SK-N-SH (cell line): ENCODE measurements around the gene NOL4L. TPM values are rescaled to one million over a fixed set of nuclear protein-coding genes. Genes with fewer than 3 reads are reported as not detected.

Source experiments
- CTCF ChIA-PET: fragments of 300-600, 350-600 bp; formaldehyde crosslinking; extraction: SDS; loops from one replicate; lab custom pipeline; 2021; lab: Yijun Ruan, JAX
- POLR2A ChIA-PET: fragments of 350-600 bp; sonication (Branson Sonifier 250); formaldehyde crosslinking; extraction: SDS; loops from one replicate; lab custom pipeline; 2020; ENCODE audit warnings: antibody characterized with exemption, inconsistent platforms; lab: Yijun Ruan, JAX
- DNase-seq: peaks from one replicate; pipeline ENCODE4 v3.0.0; 2012
- H2AFZ ChIP-seq: fragments of 200-600 bp; sonication (generic); 2 replicates; pipeline ENCODE4 v1.8.1; 2016; ENCODE audit warnings: antibody characterized with exemption, mild to moderate bottlenecking, low read depth
- H3F3A ChIP-seq: fragments of 200-600 bp; sonication (generic); replicated peaks from 2 replicates; pipeline ENCODE3; 2016; ENCODE audit warnings: antibody characterized with exemption, mild to moderate bottlenecking; ENCODE audit not compliant: insufficient read depth
- H3K27ac ChIP-seq, 2 experiments: fragments of 200-500 bp in 1 of 2; fragments of 200-600 bp in 1 of 2; sonication (Bioruptor generic) in 1 of 2; sonication (generic), shearing (Covaris generic) in 1 of 2; 2 replicates each; pipeline versions ENCODE4 v1.5.1 to v1.6.1; 2014 to 2016; ENCODE audit warnings: low read depth in 2 of 2, inconsistent platforms in 1 of 2, low read length in 1 of 2, mild to moderate bottlenecking in 1 of 2, mixed read lengths in 1 of 2
- H3K27me3 ChIP-seq: fragments of 200-600 bp; sonication (generic), shearing (Covaris generic); 2 replicates; pipeline ENCODE4 v1.6.1; 2016; ENCODE audit warnings: mixed run types; ENCODE audit not compliant: insufficient read depth
- H3K36me3 ChIP-seq, 2 experiments: fragments of 200-500 bp in 1 of 2; fragments of 200-600 bp in 1 of 2; sonication (Bioruptor generic) in 1 of 2; sonication (generic) in 1 of 2; replicated peaks in 1 of 2; 2 replicates each; pipeline versions ENCODE3 to v1.5.1; 2014 to 2016; ENCODE audit warnings: low read length in 1 of 2, mild to moderate bottlenecking in 1 of 2; ENCODE audit not compliant: insufficient read depth in 2 of 2, control insufficient read depth in 1 of 2
- H3K4me1 ChIP-seq, 2 experiments: fragments of 200-500 bp in 1 of 2; fragments of 200-600 bp in 1 of 2; sonication (Bioruptor generic) in 1 of 2; sonication (generic), shearing (Covaris generic) in 1 of 2; 2 replicates each; pipeline versions ENCODE4 v1.5.1 to v1.6.1; 2014 to 2016; ENCODE audit warnings: low read depth in 1 of 2, low read length in 1 of 2, mixed run types in 1 of 2; ENCODE audit not compliant: insufficient read depth in 2 of 2, control insufficient read depth in 1 of 2
- H3K4me2 ChIP-seq: fragments of 200-600 bp; sonication (generic), shearing (Covaris generic); 2 replicates; pipeline ENCODE4 v1.6.1; 2017; ENCODE audit warnings: mixed run types
- H3K4me3 ChIP-seq, 2 experiments: fragments of 200-500 bp in 1 of 2; fragments of 200-600 bp in 1 of 2; sonication (Bioruptor generic) in 1 of 2; sonication (generic), shearing (Covaris generic) in 1 of 2; 2 replicates each; pipeline versions ENCODE4 v1.5.1 to v1.8.1; 2014 to 2016; ENCODE audit warnings: low read depth in 2 of 2, inconsistent platforms in 1 of 2, low read length in 1 of 2, mild to moderate bottlenecking in 1 of 2, mixed read lengths in 1 of 2, moderate library complexity in 1 of 2
- H3K79me2 ChIP-seq: fragments of 200-600 bp; sonication (generic); 2 replicates; pipeline ENCODE4 v1.8.1; 2017; ENCODE audit warnings: mild to moderate bottlenecking; ENCODE audit not compliant: insufficient read depth
- H3K9ac ChIP-seq: fragments of 200-600 bp; sonication (generic); 2 replicates; pipeline ENCODE4 v1.6.1; 2017; ENCODE audit warnings: mixed run types
- H3K9me2 ChIP-seq: fragments of 200-600 bp; sonication (generic); 2 replicates; pipeline ENCODE4 v1.6.1; 2017; ENCODE audit warnings: mixed run types
- H3K9me3 ChIP-seq: fragments of 200-600 bp; sonication (generic); 2 replicates; pipeline ENCODE4 v1.6.1; 2017; ENCODE audit warnings: mixed run types, mild to moderate bottlenecking, moderate library complexity
- H4K20me1 ChIP-seq: fragments of 200-600 bp; sonication (generic); 2 replicates; pipeline ENCODE4 v1.6.1; 2017; ENCODE audit warnings: mild to moderate bottlenecking, mixed run types; ENCODE audit not compliant: insufficient read depth
- CHD2 ChIP-seq: fragments of 150-350 bp; IDR thresholded peaks from 2 replicates; pipeline ENCODE4 v1.6.1; 2018; ENCODE audit warnings: low read length; ENCODE audit not compliant: partially characterized antibody
- FOXJ3 ChIP-seq: sonication (generic); formaldehyde crosslinking; IDR thresholded peaks from 2 replicates; pipeline ENCODE4 v1.5.1; 2020; ENCODE audit warnings: mild to moderate bottlenecking, missing genetic modification reagents
- FOXM1 ChIP-seq: IDR thresholded peaks from 2 replicates; pipeline ENCODE4 v1.4.0; 2012; ENCODE audit warnings: low read depth, mild to moderate bottlenecking
- GATA2 ChIP-seq: sonication (generic); formaldehyde crosslinking; IDR thresholded peaks from 2 replicates; pipeline ENCODE4 v1.5.0; 2020; ENCODE audit warnings: mild to moderate bottlenecking, missing genetic modification reagents
- MXI1 ChIP-seq: IDR thresholded peaks from 2 replicates; pipeline ENCODE4 v1.6.1; 2012; ENCODE audit warnings: mild to moderate bottlenecking, low read depth, low read length, improper control_type of control experiment
- NRF1 ChIP-seq: IDR thresholded peaks from 2 replicates; pipeline ENCODE4 v1.6.1; 2012; ENCODE audit warnings: low read depth, mild to moderate bottlenecking, low read length
- POLR2AphosphoS5 ChIP-seq: IDR thresholded peaks from 2 replicates; pipeline ENCODE4 v1.6.1; 2012; ENCODE audit warnings: low read depth, low read length
- SIN3A ChIP-seq: IDR thresholded peaks from 2 replicates; pipeline ENCODE4 v1.6.1; 2012; ENCODE audit warnings: low read depth, mild to moderate bottlenecking, low read length, moderate library complexity, borderline replicate concordance
- SMC3 ChIP-seq: IDR thresholded peaks from 2 replicates; pipeline ENCODE4 v1.6.1; 2012; ENCODE audit warnings: low read depth, low read length, improper control_type of control experiment
- TCF12 ChIP-seq: IDR thresholded peaks from 2 replicates; pipeline ENCODE4 v1.4.0; 2012
- YY1 ChIP-seq: IDR thresholded peaks from 2 replicates; pipeline ENCODE4 v1.4.0; 2012; ENCODE audit warnings: low read depth, mild to moderate bottlenecking
- WGBS: methylation state at CpG from one replicate; pipeline ENCODE4 v1.1.6; 2017; ENCODE audit warnings: low lambda C conversion rate; 5-methylcytosine and 5-hydroxymethylcytosine counted together
- polyA plus RNA-seq, 3 experiments: library from polyadenylated mRNA; depleted of rRNA; stranded (reverse); fragments of >200 nt; gene quantifications; 2 replicates each; pipeline ENCODE4 v1.2.3, GENCODE V29; 2012
- TF ChIP-seq, protein P1 (sequence below): IDR thresholded peaks from 2 replicates; pipeline ENCODE4 v1.4.0; 2012; ENCODE audit warnings: low read depth, borderline replicate concordance
- TF ChIP-seq, protein P2 (sequence below): IDR thresholded peaks from 2 replicates; pipeline ENCODE4 v1.4.0; 2012; ENCODE audit warnings: low read depth, borderline replicate concordance
- TF ChIP-seq, protein P3 (sequence below): IDR thresholded peaks from 2 replicates; pipeline ENCODE4 v1.4.0; 2012; ENCODE audit warnings: low read depth
- TF ChIP-seq, protein P4 (sequence below): fragments of 200-600 bp; sonication (generic); IDR thresholded peaks from 2 replicates; pipeline ENCODE4 v1.6.1; 2017; ENCODE audit warnings: antibody characterized with exemption, mild to moderate bottlenecking, moderate library complexity

Gene NOL4L
- polyA plus RNA-seq, 1 of the 3 experiments (the other 2 are of a cell fraction): 14.3 TPM

DNA sequence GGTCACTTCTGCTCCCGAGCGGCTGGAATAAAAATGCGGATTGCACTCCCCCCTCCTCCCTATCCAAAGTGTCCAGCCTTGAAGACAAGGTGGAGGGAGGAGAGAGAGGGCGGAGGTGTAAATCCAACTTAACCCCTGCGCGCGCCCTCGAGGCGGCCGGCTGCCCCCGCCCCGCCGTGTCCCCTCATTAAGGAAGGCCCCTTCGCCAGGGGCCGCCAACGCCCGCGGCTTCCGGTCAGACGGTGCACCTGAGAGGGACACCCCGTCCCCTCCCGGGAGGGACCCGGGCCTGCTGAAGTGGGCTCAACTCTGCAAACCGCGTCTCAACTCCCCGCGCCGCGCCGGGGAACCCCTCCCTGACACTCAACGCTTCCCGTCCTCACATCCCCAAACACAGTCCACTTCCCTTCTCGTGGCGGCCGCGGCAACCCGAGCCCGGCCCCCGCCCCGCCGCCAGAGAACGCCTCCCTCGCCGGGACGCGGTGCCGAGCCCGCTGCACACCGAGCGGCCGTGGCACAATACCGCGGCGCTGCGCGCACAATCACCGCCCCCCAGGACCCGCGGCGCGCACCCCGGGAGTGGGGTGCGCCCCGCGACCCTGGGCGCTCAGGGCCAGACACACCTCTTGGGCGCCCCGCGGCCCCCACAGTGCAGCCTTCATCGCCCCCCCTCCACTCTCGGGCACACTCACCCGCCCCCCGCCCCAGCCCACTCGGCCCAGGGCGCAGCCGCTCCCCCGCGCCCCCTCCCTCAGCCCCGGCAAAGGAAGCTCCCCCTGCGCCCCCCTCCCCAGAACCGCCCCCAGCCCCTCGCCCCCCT, 102.5 kb downstream of the NOL4L start:
- TF ChIP-seq MXI1 (peak; percentile 71), SIN3A (peak; percentile 62; the same call in 1 of the 2 replicates)
- TF ChIP-seq, protein P1, sequence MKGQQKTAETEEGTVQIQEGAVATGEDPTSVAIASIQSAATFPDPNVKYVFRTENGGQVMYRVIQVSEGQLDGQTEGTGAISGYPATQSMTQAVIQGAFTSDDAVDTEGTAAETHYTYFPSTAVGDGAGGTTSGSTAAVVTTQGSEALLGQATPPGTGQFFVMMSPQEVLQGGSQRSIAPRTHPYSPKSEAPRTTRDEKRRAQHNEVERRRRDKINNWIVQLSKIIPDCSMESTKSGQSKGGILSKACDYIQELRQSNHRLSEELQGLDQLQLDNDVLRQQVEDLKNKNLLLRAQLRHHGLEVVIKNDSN: no peak
- TF ChIP-seq, protein P2, sequence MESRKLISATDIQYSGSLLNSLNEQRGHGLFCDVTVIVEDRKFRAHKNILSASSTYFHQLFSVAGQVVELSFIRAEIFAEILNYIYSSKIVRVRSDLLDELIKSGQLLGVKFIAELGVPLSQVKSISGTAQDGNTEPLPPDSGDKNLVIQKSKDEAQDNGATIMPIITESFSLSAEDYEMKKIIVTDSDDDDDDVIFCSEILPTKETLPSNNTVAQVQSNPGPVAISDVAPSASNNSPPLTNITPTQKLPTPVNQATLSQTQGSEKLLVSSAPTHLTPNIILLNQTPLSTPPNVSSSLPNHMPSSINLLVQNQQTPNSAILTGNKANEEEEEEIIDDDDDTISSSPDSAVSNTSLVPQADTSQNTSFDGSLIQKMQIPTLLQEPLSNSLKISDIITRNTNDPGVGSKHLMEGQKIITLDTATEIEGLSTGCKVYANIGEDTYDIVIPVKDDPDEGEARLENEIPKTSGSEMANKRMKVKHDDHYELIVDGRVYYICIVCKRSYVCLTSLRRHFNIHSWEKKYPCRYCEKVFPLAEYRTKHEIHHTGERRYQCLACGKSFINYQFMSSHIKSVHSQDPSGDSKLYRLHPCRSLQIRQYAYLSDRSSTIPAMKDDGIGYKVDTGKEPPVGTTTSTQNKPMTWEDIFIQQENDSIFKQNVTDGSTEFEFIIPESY: no peak
- TF ChIP-seq, protein P3, sequence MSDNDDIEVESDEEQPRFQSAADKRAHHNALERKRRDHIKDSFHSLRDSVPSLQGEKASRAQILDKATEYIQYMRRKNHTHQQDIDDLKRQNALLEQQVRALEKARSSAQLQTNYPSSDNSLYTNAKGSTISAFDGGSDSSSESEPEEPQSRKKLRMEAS: peak; percentile 22; the same call in 1 of the 2 replicates
- Histone ChIP-seq H3F3A (peaks cover 5% of the 10 kb centered on the region), H3K36me3 (peaks cover 0 to 5% of the 10 kb centered on the region in 2 experiments), H3K9me2 (no peaks in the 10 kb centered on the region), H2AFZ (no peak overlapping the region), H4K20me1 (peaks cover 46% of the 10 kb centered on the region), H3K9ac (peak overlapping the region; percentile 71), H3K9me3 (no peaks in the 10 kb centered on the region), H3K79me2 (peaks cover 53% of the 10 kb centered on the region), H3K27me3 (no peaks in the 10 kb centered on the region), H3K4me2 (peak overlapping the region; percentile 94), H3K4me3 (peak overlapping the region; percentile 79 to 86), H3K27ac (peak overlapping the region; percentile 9 to 84; a peak in 3 of 4 replicates), H3K4me1 (peaks cover 0 to 50% of the 10 kb centered on the region in 2 experiments; a peak in 2 of 4 replicates)
- ChIA-PET CTCF (interaction anchor here (0.9 to 4.1 kb wide), 7 partner anchors 10 to 34 kb away, joined by 3 to 41 read pairs (median 3); no protein-coding TSS in a partner anchor), POLR2A (interaction anchor here (0.8 to 1.6 kb wide), 4 partner anchors 25 to 124 kb away, joined by 3 to 9 read pairs (median 4); no protein-coding TSS in a partner anchor)
- WGBS: 4% methylated on average over 45 of the region's 82 CpGs
- DNase-seq: peak; percentile 73

DNA sequence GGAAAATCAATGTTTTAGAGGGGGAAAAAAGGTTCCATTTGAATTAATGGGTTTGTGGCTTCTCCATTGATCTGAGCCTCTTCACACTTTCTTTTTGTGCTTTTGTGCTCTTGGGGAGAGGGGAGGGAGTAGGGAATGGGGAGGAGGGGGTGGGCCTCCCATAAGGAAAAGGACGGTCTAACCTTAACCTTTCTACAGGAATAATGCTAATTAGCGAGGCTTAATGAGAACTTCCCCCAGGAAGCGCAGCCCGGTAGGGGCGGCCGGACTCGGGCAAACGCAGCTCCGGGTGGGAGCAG, 103.0 kb downstream of the NOL4L start:
- CTCF ChIA-PET: interaction anchor here (0.9 to 1.4 kb wide), 5 partner anchors 9 to 39 kb away, joined by 3 to 6 read pairs (median 3); no protein-coding TSS in a partner anchor
- 27% methylated on average over 9 of the region's 9 CpGs for WGBS
- Histone ChIP-seq H3K27ac (peak overlapping the region; percentile 9 to 84; a peak in 3 of 4 replicates), H3K4me1 (peaks cover 0 to 56% of the 10 kb centered on the region in 2 experiments; a peak in 2 of 4 replicates), H3K9me3 (no peaks in the 10 kb centered on the region), H3K9me2 (no peaks in the 10 kb centered on the region), H3K4me2 (peak overlapping the region; percentile 94)
- peak; percentile 53 for DNase-seq
- TF ChIP-seq FOXJ3 (CRISPR knock-in tag) (no peak), FOXM1 (no peak), POLR2AphosphoS5 (no peak), CHD2 (no peak), YY1 (no peak), GATA2 (CRISPR knock-in tag) (no peak), SMC3 (no peak), TCF12 (no peak), NRF1 (no peak)
- TF ChIP-seq, protein P2: no peak
- TF ChIP-seq, protein P4, sequence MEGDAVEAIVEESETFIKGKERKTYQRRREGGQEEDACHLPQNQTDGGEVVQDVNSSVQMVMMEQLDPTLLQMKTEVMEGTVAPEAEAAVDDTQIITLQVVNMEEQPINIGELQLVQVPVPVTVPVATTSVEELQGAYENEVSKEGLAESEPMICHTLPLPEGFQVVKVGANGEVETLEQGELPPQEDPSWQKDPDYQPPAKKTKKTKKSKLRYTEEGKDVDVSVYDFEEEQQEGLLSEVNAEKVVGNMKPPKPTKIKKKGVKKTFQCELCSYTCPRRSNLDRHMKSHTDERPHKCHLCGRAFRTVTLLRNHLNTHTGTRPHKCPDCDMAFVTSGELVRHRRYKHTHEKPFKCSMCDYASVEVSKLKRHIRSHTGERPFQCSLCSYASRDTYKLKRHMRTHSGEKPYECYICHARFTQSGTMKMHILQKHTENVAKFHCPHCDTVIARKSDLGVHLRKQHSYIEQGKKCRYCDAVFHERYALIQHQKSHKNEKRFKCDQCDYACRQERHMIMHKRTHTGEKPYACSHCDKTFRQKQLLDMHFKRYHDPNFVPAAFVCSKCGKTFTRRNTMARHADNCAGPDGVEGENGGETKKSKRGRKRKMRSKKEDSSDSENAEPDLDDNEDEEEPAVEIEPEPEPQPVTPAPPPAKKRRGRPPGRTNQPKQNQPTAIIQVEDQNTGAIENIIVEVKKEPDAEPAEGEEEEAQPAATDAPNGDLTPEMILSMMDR: no peak
- TF ChIP-seq, all 33 proteins: peak for 0
- POLR2A ChIA-PET: no interaction called here
- Histone ChIP-seq H3K4me3 (peak overlapping the region; percentile 79 to 86), H3F3A (peaks cover 5% of the 10 kb centered on the region), H3K36me3 (peaks cover 0 to 5% of the 10 kb centered on the region in 2 experiments), H3K79me2 (peaks cover 59% of the 10 kb centered on the region), H3K27me3 (no peaks in the 10 kb centered on the region), H2AFZ (no peak overlapping the region), H3K9ac (peak overlapping the region; percentile 71), H4K20me1 (peaks cover 51% of the 10 kb centered on the region)
